ENCODE results near the gene SLC41A3.

Gene SLC41A3

GRCh38 chr3:126121074-126121473 lies 37.1 kb upstream of the SLC41A3 start:
- DNase-seq (ENCODE audit: low read depth in 2 of 3, low spot score in 2 of 3), result no peak

DNA sequence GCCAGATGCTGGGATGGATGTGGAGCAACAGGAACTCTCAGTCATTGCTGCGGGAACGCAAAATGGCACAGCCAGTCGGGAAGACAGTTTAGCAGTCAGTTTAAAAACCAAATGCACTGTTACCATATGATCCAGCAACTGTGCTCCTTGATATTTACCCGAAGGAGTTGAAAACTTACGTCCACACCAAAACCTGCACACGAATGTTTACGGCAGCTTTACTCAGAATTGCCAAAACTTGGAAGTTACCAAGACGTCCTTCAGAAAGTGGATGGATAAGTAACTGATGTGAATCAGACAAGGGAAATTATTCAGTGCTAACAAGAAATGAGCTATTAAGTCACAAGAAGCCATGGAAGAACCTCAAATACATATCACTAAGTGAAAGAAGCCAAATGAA lies 36.1 kb upstream of the SLC41A3 start:
- DNase-seq (ENCODE audit: low read depth in 2 of 3, low spot score in 2 of 3), result no peak

DNA sequence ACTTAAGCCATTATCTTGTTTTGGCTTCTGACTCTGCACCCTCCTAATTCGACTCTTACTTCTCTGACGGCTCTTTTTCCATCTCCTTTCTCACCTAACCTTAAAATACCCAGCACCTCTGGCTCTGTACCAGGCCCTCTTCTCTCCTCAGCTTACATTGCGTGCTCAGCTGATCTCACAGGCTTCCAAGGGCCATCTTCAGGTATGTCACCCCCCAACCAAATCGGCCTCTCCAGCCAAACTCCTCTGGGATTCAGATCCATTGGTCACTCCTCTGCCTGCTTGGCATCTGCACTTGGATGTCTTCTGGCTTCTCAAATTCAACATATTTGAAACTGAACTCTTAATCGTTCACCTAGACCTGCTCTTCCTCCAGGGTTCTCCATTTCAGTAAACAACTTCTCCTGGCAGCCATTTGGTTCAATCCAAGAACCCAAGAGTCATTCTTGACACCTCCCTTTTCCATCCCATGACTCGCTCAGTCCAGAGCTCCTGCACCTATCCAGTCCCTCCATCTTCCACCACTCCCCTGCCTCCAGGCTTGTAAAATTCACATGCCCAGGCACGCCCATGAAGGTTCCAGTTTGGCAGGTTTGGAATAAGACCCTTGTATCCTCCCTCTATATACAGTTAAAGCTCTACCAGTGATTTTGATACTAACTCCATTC lies 35.2 kb upstream of the SLC41A3 start:
- no peak for DNase-seq (ENCODE audit: low read depth in 2 of 3, low spot score in 2 of 3)

DNA sequence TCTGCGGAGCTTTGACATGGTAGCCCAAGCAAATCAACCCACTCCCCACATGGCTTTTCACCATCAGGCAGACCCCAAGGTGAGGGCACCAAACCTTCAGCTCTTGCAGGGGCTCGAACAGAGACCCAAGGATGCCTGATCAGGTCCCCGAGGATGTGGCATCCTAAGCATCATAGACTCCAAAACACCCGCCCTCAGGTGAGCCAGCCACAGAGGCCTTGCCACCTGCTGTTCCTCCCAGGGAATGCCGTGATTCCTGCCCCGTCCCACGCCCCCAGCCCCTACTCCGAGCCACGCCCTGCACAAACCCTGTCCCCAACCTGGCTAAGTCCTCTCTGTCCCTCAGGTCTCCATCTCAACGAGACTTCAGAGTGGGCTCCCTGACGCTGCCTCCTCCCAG lies 34.7 kb upstream of the SLC41A3 start:
- DNase-seq (ENCODE audit: low read depth in 2 of 3, low spot score in 2 of 3), result no peak

GRCh38 chr3:126117786-126118185 lies 33.9 kb upstream of the SLC41A3 start:
- DNase-seq (ENCODE audit: low read depth in 2 of 3, low spot score in 2 of 3), result no peak

DNA sequence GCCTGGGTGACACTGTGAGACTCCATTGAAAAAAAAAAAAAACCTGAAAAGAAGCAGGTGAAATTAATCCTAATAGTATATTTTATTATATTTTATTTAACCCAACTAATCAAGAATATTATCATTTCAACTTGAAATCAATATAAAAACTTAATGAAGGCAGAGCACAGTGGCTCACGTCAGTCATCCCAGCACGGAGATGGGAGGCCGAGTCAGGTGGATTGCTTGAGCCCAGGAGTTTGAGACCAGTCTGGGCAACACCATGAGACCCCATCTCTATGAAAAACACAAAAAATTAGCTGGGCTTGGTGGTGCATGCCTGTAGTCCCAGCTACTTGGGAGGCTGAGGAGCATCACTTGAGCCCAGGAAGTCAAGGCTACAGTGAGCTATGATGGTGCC lies 33.3 kb upstream of the SLC41A3 start:
- no peak for DNase-seq (ENCODE audit: low read depth in 2 of 3, low spot score in 2 of 3)

- no peak for DNase-seq (ENCODE audit: low read depth in 2 of 3, low spot score in 2 of 3)
Measured at GRCh38 chr3:126116526-126116925, 32.6 kb upstream of the SLC41A3 start.

- DNase-seq (ENCODE audit: low read depth in 2 of 3, low spot score in 2 of 3), result no peak
Measured at GRCh38 chr3:126114443-126115386, 30.8 kb upstream of the SLC41A3 start.

- DNase-seq (ENCODE audit: low read depth in 2 of 3, low spot score in 2 of 3), result no peak
Measured at GRCh38 chr3:126113733-126114442, 30.0 kb upstream of the SLC41A3 start.

GRCh38 chr3:126113238-126113555 lies 29.3 kb upstream of the SLC41A3 start:
- no peak for DNase-seq (ENCODE audit: low read depth in 2 of 3, low spot score in 2 of 3)

GRCh38 chr3:126112531-126113237 lies 28.8 kb upstream of the SLC41A3 start:
- no peak for DNase-seq (ENCODE audit: low read depth in 2 of 3, low spot score in 2 of 3)

DNA sequence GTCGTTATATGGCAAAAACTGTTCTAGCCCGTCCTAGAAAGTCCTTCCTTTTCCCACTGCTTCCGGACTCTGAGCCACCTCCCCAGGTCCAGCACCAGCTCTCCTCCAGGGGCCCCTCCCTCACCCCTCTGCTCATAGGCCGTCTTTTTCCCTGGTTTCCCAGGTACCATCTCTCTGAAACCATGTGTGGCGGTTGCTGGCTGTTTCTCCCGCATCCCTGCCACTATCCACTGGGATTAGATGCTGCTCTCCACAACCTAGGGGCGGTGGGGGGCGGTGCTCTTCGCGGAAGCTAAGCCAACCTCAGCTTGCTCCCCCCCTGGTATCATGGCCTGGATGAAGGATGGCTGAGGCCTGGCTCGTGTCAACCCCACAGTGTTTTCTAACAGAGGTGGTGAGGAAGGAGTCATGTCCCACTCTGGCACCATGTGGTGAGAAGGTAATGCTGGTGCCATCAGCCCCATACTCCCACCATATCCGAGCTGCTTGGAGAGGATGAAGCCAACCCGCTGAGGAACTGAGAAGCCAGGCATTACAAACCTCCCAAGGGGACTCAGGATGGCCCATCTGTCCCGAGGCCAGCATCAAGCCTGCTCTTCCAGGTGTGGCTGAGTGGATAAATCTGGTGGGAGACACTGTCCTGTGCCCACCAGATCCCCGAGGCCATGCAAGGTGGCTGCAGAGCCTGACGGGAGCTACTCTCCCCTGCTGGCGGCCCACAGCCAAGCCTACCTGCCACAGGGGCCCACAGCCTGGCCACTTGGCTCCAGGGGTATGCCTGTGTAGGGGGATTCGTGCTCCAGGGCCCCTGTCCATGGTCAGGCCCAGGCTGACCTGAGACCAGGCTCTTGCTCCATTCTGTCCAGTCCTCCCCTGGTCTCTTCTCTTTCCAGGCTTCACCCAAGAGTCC lies 27.9 kb upstream of the SLC41A3 start:
- no peak for DNase-seq (ENCODE audit: low read depth in 2 of 3, low spot score in 2 of 3)

DNA sequence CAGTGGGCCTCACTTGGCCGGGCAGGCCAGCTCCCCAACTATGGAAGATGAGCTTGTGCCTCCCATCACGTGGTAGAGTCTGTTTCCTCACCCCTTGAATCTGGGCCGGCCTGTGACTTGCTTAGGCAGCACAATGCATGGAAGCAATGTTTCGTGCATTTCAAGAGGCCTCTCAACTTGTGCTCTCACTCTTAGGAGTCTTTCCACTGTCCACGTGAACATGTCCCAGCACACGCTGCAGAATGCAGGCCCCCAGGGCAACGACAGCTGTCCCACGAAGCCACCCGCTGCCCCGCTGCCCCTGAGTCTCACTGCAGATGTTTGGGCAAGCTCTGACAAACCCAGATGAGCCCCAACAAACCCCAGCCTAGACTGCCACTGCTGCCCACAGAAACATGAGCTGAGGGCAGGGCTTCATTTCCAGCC lies 27.2 kb upstream of the SLC41A3 start:
- no peak for DNase-seq (ENCODE audit: low read depth in 2 of 3, low spot score in 2 of 3)

- DNase-seq (ENCODE audit: low read depth in 2 of 3, low spot score in 2 of 3), result no peak
Measured at GRCh38 chr3:126110431-126111125, 26.7 kb upstream of the SLC41A3 start.

GRCh38 chr3:126109880-126110235 lies 25.9 kb upstream of the SLC41A3 start:
- no peak for DNase-seq (ENCODE audit: low read depth in 2 of 3, low spot score in 2 of 3)

DNA sequence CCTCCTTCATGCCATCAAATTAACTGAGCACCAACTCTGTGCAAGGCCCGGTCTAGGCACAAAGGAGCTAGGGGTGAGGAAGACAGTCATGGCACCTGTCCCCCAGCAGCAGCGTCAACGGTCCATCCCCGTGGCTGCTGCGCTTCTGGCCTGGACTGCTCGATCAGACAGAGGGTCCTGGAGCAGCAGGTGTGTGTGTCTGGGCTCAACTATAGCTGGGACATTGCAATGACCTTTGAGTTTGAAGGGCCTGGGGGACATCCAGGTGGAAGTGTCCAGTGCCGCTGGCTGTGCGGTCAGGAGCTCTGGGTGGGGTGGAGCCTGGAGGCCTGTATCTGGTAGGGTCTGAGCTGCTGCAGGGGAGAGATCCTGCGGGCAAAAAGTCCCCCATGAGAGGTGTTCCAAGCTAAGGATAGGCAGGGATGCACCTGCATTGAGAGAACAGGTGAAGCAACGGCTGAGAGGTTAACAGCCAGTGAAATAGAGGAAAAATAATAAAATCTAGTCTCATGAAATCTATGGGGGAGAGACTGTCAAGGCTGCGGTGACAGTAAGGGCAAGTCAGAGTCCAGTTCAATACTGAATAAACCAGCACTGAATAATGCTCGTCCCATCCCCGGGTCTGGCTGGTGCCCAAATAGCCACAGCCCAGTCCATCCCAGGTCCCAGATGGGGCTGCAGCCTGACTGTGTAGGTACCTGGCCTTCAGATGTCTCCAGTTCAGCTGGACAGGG lies 25.4 kb upstream of the SLC41A3 start:
- no peak for DNase-seq (ENCODE audit: low read depth in 2 of 3, low spot score in 2 of 3)

GRCh38 chr3:126108676-126109050 lies 24.7 kb upstream of the SLC41A3 start:
- DNase-seq (ENCODE audit: low read depth in 2 of 3, low spot score in 2 of 3), result no peak

- DNase-seq (ENCODE audit: low read depth in 2 of 3, low spot score in 2 of 3), result no peak
Measured at GRCh38 chr3:126107957-126108675, 24.2 kb upstream of the SLC41A3 start.

Measured in activated CD8-positive, alpha-beta memory T cell treated with anti-CD3 and anti-CD28 coated beads for 48 hours (primary cell).